Measurements from ENCODE around the gene TK1.
A peak's percentile ranks its signal among the peaks of the same experiment; 100 is the strongest.
"Not testable (repeated sequence)": the region's sequence is repeated elsewhere in the genome, so short reads cannot be mapped to it uniquely, and the experiment has no call there.

The TK1 gene

GRCh38 chr17:78139861-78140168 is 47.0 kb downstream of the TK1 start:
- not testable (repeated sequence) for H3K4me3 ChIP-seq (ENCODE audit: low read length in 2 of 2); H3K9ac ChIP-seq (ENCODE audit: low read depth, low read length, poor library complexity); DNase-seq (ENCODE audit: low spot score); H3K14ac ChIP-seq (ENCODE audit: low read length); H2BK15ac ChIP-seq (ENCODE audit: low read length); H3K4me2 ChIP-seq (ENCODE audit: insufficient read depth, low read length, poor library complexity, severe bottlenecking); H2BK12ac ChIP-seq (ENCODE audit: low read length); H3K23ac ChIP-seq (ENCODE audit: low read depth, low read length, poor library complexity); H3K4ac ChIP-seq (ENCODE audit: low read length); H2BK5ac ChIP-seq (ENCODE audit: low read length); H4K91ac ChIP-seq (ENCODE audit: low read depth, low read length, poor library complexity); H2BK120ac ChIP-seq (ENCODE audit: low read depth, low read length); H3K36me3 ChIP-seq (replicated peaks in 1 of 2; ENCODE audit: control insufficient read depth in 2 of 2, insufficient read depth in 2 of 2, low read length in 2 of 2); H3K4me1 ChIP-seq (ENCODE audit: control insufficient read depth in 2 of 2, insufficient read depth in 1 of 2, low read depth in 1 of 2, low read length in 2 of 2); H3K27ac ChIP-seq (replicated peaks; ENCODE audit: low read length); H3K9me3 ChIP-seq (replicated peaks in 1 of 2; ENCODE audit: control insufficient read depth in 2 of 2, insufficient read depth in 1 of 2, low read depth in 1 of 2, low read length in 2 of 2); H3K79me1 ChIP-seq (ENCODE audit: low read depth, low read length); H2AFZ ChIP-seq (ENCODE audit: low read length); H4K8ac ChIP-seq (ENCODE audit: low read depth, low read length)
- Histone ChIP-seq H2AK5ac (ENCODE audit: low read depth, low read length) (peak overlapping the region; percentile 89), H3K27me3 (ENCODE audit: control insufficient read depth in 3 of 3, insufficient read depth in 3 of 3, low read depth in 1 of 3, low read length in 3 of 3) (peaks cover 0 to 37% (median 3%) of the 10 kb centered on the region in 3 experiments), H3K18ac (ENCODE audit: low read length) (peak overlapping the region; percentile 8)
- WGBS, 2 donors (ENCODE audit: extremely low coverage in 2 of 2, insufficient read length in 2 of 2, insufficient replicate concordance in 1 of 2), result no CpG with 5 or more reads among the region's 12 CpGs

- Histone ChIP-seq H4K8ac (ENCODE audit: low read depth, low read length) (no peak overlapping the region), H3K9me3 (replicated peaks in 1 of 2; ENCODE audit: control insufficient read depth in 2 of 2, insufficient read depth in 1 of 2, low read depth in 1 of 2, low read length in 2 of 2) (peaks cover 0 to 2% of the 10 kb centered on the region in 2 donors), H3K36me3 (replicated peaks in 1 of 2; ENCODE audit: control insufficient read depth in 2 of 2, insufficient read depth in 2 of 2, low read length in 2 of 2) (no peaks in the 10 kb centered on the region), H2BK12ac (ENCODE audit: low read length) (no peak overlapping the region), H3K4me2 (ENCODE audit: insufficient read depth, low read length, poor library complexity, severe bottlenecking) (no peak overlapping the region), H3K4ac (ENCODE audit: low read length) (no peak overlapping the region), H2BK15ac (ENCODE audit: low read length) (peak overlapping the region; percentile 92), H3K4me3 (ENCODE audit: low read length in 2 of 2) (no peak overlapping the region), H2BK120ac (ENCODE audit: low read depth, low read length) (no peak overlapping the region), H3K9ac (ENCODE audit: low read depth, low read length, poor library complexity) (peak overlapping the region; percentile 70), H2BK5ac (ENCODE audit: low read length) (peak overlapping the region; percentile 66), H3K4me1 (ENCODE audit: control insufficient read depth in 2 of 2, insufficient read depth in 1 of 2, low read depth in 1 of 2, low read length in 2 of 2) (peaks cover 0 to 6% of the 10 kb centered on the region in 2 donors), H3K14ac (ENCODE audit: low read length) (peak overlapping the region; percentile 82), H4K91ac (ENCODE audit: low read depth, low read length, poor library complexity) (no peak overlapping the region), H3K79me1 (ENCODE audit: low read depth, low read length) (peaks cover 4% of the 10 kb centered on the region), H3K27me3 (ENCODE audit: control insufficient read depth in 3 of 3, insufficient read depth in 3 of 3, low read depth in 1 of 3, low read length in 3 of 3) (peaks cover 2 to 36% (median 11%) of the 10 kb centered on the region in 3 experiments), H2AK5ac (ENCODE audit: low read depth, low read length) (peak overlapping the region; percentile 97), H3K18ac (ENCODE audit: low read length) (peak overlapping the region; percentile 89), H3K23ac (ENCODE audit: low read depth, low read length, poor library complexity) (peak overlapping the region; percentile 60), H2AFZ (ENCODE audit: low read length) (no peak overlapping the region), H3K27ac (replicated peaks; ENCODE audit: low read length) (no peak overlapping the region)
- DNase-seq (ENCODE audit: low spot score), result no peak
- no CpG with 5 or more reads among the region's 17 CpGs for WGBS, 2 donors (ENCODE audit: extremely low coverage in 2 of 2, insufficient read length in 2 of 2, insufficient replicate concordance in 1 of 2)
These were observed 48.4 kb downstream of the TK1 start for GRCh38 chr17:78138204-78139060.

- DNase-seq (ENCODE audit: low spot score), result no peak
These were observed 49.3 kb downstream of the TK1 start for GRCh38 chr17:78137392-78138203.

More at GRCh38 chr17:78137392-78138203, 49.3 kb downstream of the TK1 start:
- Histone ChIP-seq H2AK5ac (ENCODE audit: low read depth, low read length) (peak overlapping the region; percentile 98), H4K91ac (ENCODE audit: low read depth, low read length, poor library complexity) (peak overlapping the region; percentile 53), H2BK12ac (ENCODE audit: low read length) (peak overlapping the region; percentile 94), H3K4me2 (ENCODE audit: insufficient read depth, low read length, poor library complexity, severe bottlenecking) (no peak overlapping the region), H3K14ac (ENCODE audit: low read length) (peak overlapping the region; percentile 82), H3K9ac (ENCODE audit: low read depth, low read length, poor library complexity) (peak overlapping the region; percentile 70), H3K36me3 (replicated peaks in 1 of 2; ENCODE audit: control insufficient read depth in 2 of 2, insufficient read depth in 2 of 2, low read length in 2 of 2) (no peaks in the 10 kb centered on the region), H3K4me1 (ENCODE audit: control insufficient read depth in 2 of 2, insufficient read depth in 1 of 2, low read depth in 1 of 2, low read length in 2 of 2) (peaks cover 0 to 6% of the 10 kb centered on the region in 2 donors), H3K18ac (ENCODE audit: low read length) (peak overlapping the region; percentile 57), H2BK5ac (ENCODE audit: low read length) (no peak overlapping the region), H2AFZ (ENCODE audit: low read length) (no peak overlapping the region), H4K8ac (ENCODE audit: low read depth, low read length) (no peak overlapping the region), H3K27ac (replicated peaks; ENCODE audit: low read length) (no peak overlapping the region), H3K9me3 (replicated peaks in 1 of 2; ENCODE audit: control insufficient read depth in 2 of 2, insufficient read depth in 1 of 2, low read depth in 1 of 2, low read length in 2 of 2) (peaks cover 0 to 4% of the 10 kb centered on the region in 2 donors), H3K27me3 (ENCODE audit: control insufficient read depth in 3 of 3, insufficient read depth in 3 of 3, low read depth in 1 of 3, low read length in 3 of 3) (peaks cover 2 to 38% (median 19%) of the 10 kb centered on the region in 3 experiments), H3K79me1 (ENCODE audit: low read depth, low read length) (peaks cover 4% of the 10 kb centered on the region), H3K23ac (ENCODE audit: low read depth, low read length, poor library complexity) (peak overlapping the region; percentile 60), H2BK15ac (ENCODE audit: low read length) (peak overlapping the region; percentile 92), H2BK120ac (ENCODE audit: low read depth, low read length) (no peak overlapping the region), H3K4me3 (ENCODE audit: low read length in 2 of 2) (no peak overlapping the region), H3K4ac (ENCODE audit: low read length) (peak overlapping the region; percentile 37)
- no CpG with 5 or more reads among the region's 26 CpGs for WGBS, 2 donors (ENCODE audit: extremely low coverage in 2 of 2, insufficient read length in 2 of 2, insufficient replicate concordance in 1 of 2)
